Peyer's patch (tissue), 4 donors: ENCODE measurements around the gene CDCP2. TPM values are rescaled to one million over a fixed set of nuclear protein-coding genes. Genes with fewer than 3 reads are reported as not detected.

Experiments used
- DNase-seq, 3 donors: peaks; one replicate each; pipeline ENCODE4 v3.0.0-alpha.2; 2017 to 2019
- H3K27ac ChIP-seq, 4 donors: fragments of 200-600 bp; sonication (generic); one replicate each; pipeline ENCODE4 v1.5.1; 2016 to 2019
- H3K27me3 ChIP-seq, 2 donors: fragments of 200-600 bp; sonication (generic); one replicate each; pipeline ENCODE4 v1.5.1; 2019
- H3K36me3 ChIP-seq, 3 donors: fragments of 200-600 bp; sonication (generic); one replicate each; pipeline ENCODE4 v1.5.1; 2016 to 2019
- H3K4me1 ChIP-seq, 4 donors: fragments of 200-600 bp; sonication (generic); one replicate each; pipeline ENCODE4 v1.5.1; 2016 to 2019
- H3K4me3 ChIP-seq, 4 donors: fragments of 200-600 bp; sonication (generic); 1 replicate in 3 of 4; 2 replicates in 1 of 4; pipeline ENCODE4 v1.5.1; 2016 to 2019; ENCODE audit warnings: mild to moderate bottlenecking in 1 of 4
- H3K9me3 ChIP-seq, 4 donors: fragments of 200-600 bp; sonication (generic); one replicate each; pipeline ENCODE4 v1.5.1; 2016 to 2019; ENCODE audit warnings: mild to moderate bottlenecking in 1 of 4
- CTCF ChIP-seq, 6 experiments: fragments of 450-650 bp in 4 of 6; fragments of 200-600 bp in 2 of 6; sonication (generic) in 1 of 6; IDR thresholded peaks; one replicate each; pipeline ENCODE4 v1.5.1; 2017 to 2019; ENCODE audit warnings: antibody characterized with exemption in 6 of 6, mild to moderate bottlenecking in 3 of 6, moderate library complexity in 1 of 6
- POLR2A ChIP-seq, 2 donors: fragments of 450-650 bp; IDR thresholded peaks; one replicate each; pipeline ENCODE4 v1.5.1; 2017; ENCODE audit warnings: antibody characterized with exemption in 2 of 2, mild to moderate bottlenecking in 2 of 2, moderate library complexity in 2 of 2
- total RNA-seq, 4 donors: library from RNA; depleted of rRNA; stranded (reverse); fragments of >200 nt; gene quantifications; one replicate each; pipeline ENCODE4 v1.1.0, GENCODE V29; 2016

CDCP2 gene
- total RNA-seq, 4 donors from 2014 or later: not detected

- Histone ChIP-seq H3K4me3 (no peak overlapping the region), H3K36me3 (no peaks in the 10 kb centered on the region), H3K27me3 (no peaks in the 10 kb centered on the region), H3K4me1 (peaks cover 0 to 6% (median 0%) of the 10 kb centered on the region in 4 donors), H3K27ac (no peak overlapping the region), H3K9me3 (no peaks in the 10 kb centered on the region)
- no peak for DNase-seq
- no peak for TF ChIP-seq POLR2A (IDR thresholded peaks at IDR 0.05)
- TF ChIP-seq CTCF (IDR thresholded peaks at IDR 0.05): no peak
Measured at GRCh38 chr1:54156201-54156600, 3.4 kb upstream of the CDCP2 start.

GRCh38 chr1:54153535-54154439, 987 bp upstream of the CDCP2 start:
- TF ChIP-seq POLR2A (IDR thresholded peaks at IDR 0.05): no peak
- no peak for TF ChIP-seq CTCF (IDR thresholded peaks at IDR 0.05)
- no peak overlapping the region for H3K4me3 ChIP-seq
- peaks cover 0 to 6% (median 0%) of the 10 kb centered on the region in 4 donors for H3K4me1 ChIP-seq
- H3K36me3 ChIP-seq: no peaks in the 10 kb centered on the region
- DNase-seq: peak in 1 of 3 donors; percentile 62
- H3K9me3 ChIP-seq: no peaks in the 10 kb centered on the region
- H3K27ac ChIP-seq: no peak overlapping the region
- H3K27me3 ChIP-seq: no peaks in the 10 kb centered on the region

GRCh38 chr1:54151013-54151412, 1.8 kb downstream of the CDCP2 start:
- Histone ChIP-seq H3K9me3 (no peaks in the 10 kb centered on the region), H3K27ac (no peak overlapping the region), H3K4me1 (peaks cover 0 to 6% (median 0%) of the 10 kb centered on the region in 4 donors), H3K27me3 (no peaks in the 10 kb centered on the region), H3K4me3 (no peak overlapping the region), H3K36me3 (no peaks in the 10 kb centered on the region)
- DNase-seq: no peak
- no peak for TF ChIP-seq CTCF (IDR thresholded peaks at IDR 0.05)
- TF ChIP-seq POLR2A (IDR thresholded peaks at IDR 0.05): no peak

GRCh38 chr1:54149734-54150133, 3.1 kb downstream of the CDCP2 start:
- no peaks in the 10 kb centered on the region for H3K9me3 ChIP-seq
- H3K4me3 ChIP-seq: no peak overlapping the region
- no peaks in the 10 kb centered on the region for H3K27me3 ChIP-seq
- TF ChIP-seq POLR2A (IDR thresholded peaks at IDR 0.05) (no peak), CTCF (IDR thresholded peaks at IDR 0.05) (no peak)
- no peak for DNase-seq
- H3K27ac ChIP-seq: no peak overlapping the region
- peaks cover 0 to 6% (median 0%) of the 10 kb centered on the region in 4 donors for H3K4me1 ChIP-seq
- H3K36me3 ChIP-seq: no peaks in the 10 kb centered on the region

- H3K9me3 ChIP-seq: no peaks in the 10 kb centered on the region
- TF ChIP-seq CTCF (IDR thresholded peaks at IDR 0.05) (no peak), POLR2A (IDR thresholded peaks at IDR 0.05) (no peak)
- no peak overlapping the region for H3K27ac ChIP-seq
- H3K36me3 ChIP-seq: no peaks in the 10 kb centered on the region
- no peak for DNase-seq
- no peaks in the 10 kb centered on the region for H3K27me3 ChIP-seq
- no peak overlapping the region for H3K4me3 ChIP-seq
- H3K4me1 ChIP-seq: no peaks in the 10 kb centered on the region
Measured at GRCh38 chr1:54144366-54144765, 8.4 kb downstream of the CDCP2 start.
